Tibial nerve (tissue), 4 donors: ENCODE results near the gene VMP1. TPM values are rescaled to one million over a fixed set of nuclear protein-coding genes. Genes with fewer than 3 reads are reported as not detected.

Experiments used
- DNase-seq, 2 donors: peaks; one replicate each; pipeline ENCODE4 v3.0.0-alpha.2; 2019; ENCODE audit warnings: low spot score in 2 of 2
- H3K27ac ChIP-seq, 4 donors: fragments of 200-600 bp; sonication (generic) in 3 of 4; one replicate each; pipeline ENCODE4 v1.5.1; 2017 to 2019; ENCODE audit warnings: mild to moderate bottlenecking in 1 of 4
- H3K27me3 ChIP-seq, 2 donors: fragments of 200-600 bp; sonication (generic) in 1 of 2; one replicate each; pipeline versions ENCODE4 v1.5.1 to v1.6.0; 2017 to 2019
- H3K36me3 ChIP-seq, 3 donors: fragments of 200-600 bp; sonication (generic); one replicate each; pipeline ENCODE4 v1.5.1; 2018 to 2019
- H3K4me1 ChIP-seq, 4 donors: fragments of 200-600 bp; sonication (generic) in 3 of 4; one replicate each; pipeline ENCODE4 v1.5.1; 2017 to 2019
- H3K4me3 ChIP-seq, 4 donors: fragments of 200-600 bp; sonication (generic) in 3 of 4; one replicate each; pipeline ENCODE4 v1.5.1; 2017 to 2019; ENCODE audit warnings: mild to moderate bottlenecking in 1 of 4, moderate library complexity in 1 of 4
- H3K9me3 ChIP-seq, 4 donors: fragments of 200-600 bp; sonication (generic) in 3 of 4; one replicate each; pipeline ENCODE4 v1.5.1; 2017 to 2019
- EP300 ChIP-seq, 2 donors: sonication (generic); formaldehyde crosslinking; IDR thresholded peaks; one replicate each; pipeline ENCODE4 v1.6.1; 2017; ENCODE audit warnings: antibody characterized with exemption in 2 of 2, mild to moderate bottlenecking in 1 of 2
- POLR2A ChIP-seq, 2 donors: fragments of 450-650 bp; IDR thresholded peaks; one replicate each; pipeline ENCODE4 v1.6.1; 2017; ENCODE audit warnings: antibody characterized with exemption in 2 of 2, mild to moderate bottlenecking in 2 of 2, moderate library complexity in 2 of 2
- WGBS, 2 donors: methylation state at CpG; one replicate each; pipeline ENCODE4 v1.1.5; 2018; 5-methylcytosine and 5-hydroxymethylcytosine counted together
- total RNA-seq, 4 donors: library from RNA; depleted of rRNA; stranded (reverse); fragments of >200 nt; gene quantifications; one replicate each; pipeline ENCODE4 v1.1.0, GENCODE V29; 2016
- TF ChIP-seq, protein P1 (sequence below), 5 experiments: fragments of 200-600 bp in 3 of 5; fragments of 450-650 bp in 2 of 5; sonication (generic) in 3 of 5; IDR thresholded peaks; one replicate each; pipeline ENCODE4 v1.5.1; 2016 to 2019; ENCODE audit warnings: antibody characterized with exemption in 5 of 5, mild to moderate bottlenecking in 3 of 5, moderate library complexity in 2 of 5

VMP1 gene
- total RNA-seq, 4 donors from 2014 or later: 113 to 427 (median 203) TPM

DNA sequence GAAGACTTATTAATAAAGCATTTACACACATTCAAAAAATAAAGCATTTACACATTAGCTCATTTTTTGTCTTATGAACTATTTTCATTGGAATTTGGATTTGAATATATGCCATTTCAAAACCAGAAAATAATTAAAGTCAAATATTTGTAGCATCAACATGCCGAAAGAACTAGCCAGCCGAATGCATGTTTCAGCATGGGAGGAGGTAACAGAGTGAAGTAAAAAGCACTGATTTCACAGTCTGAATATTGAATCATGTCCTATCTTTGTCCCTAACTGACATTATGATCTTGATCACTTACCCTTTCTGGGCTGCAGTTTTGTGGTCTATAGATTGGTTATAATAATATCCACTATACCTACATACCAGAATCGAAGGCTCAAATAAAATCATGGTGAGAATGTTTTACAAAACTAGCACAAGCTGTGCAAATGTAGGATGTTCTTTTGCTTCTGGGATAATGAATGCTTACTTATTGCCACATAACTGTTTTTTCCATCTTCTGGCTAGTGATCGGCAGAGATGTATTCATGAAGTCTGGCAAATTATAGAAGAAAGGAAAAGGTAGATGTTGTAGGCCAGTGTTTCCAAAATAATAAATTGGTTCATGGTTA is 100.5 kb downstream of the VMP1 start:
- Histone ChIP-seq H3K27ac (peak overlapping the region in 3 of 4 donors; percentile 40 to 72 (median 65)), H3K4me1 (peaks cover 0 to 28% (median 4%) of the 10 kb centered on the region in 4 donors), H3K27me3 (no peaks in the 10 kb centered on the region), H3K36me3 (peaks cover 0 to 17% (median 7%) of the 10 kb centered on the region in 3 donors), H3K4me3 (no peak overlapping the region), H3K9me3 (no peaks in the 10 kb centered on the region)
- 46 to 53% methylated on average over 4 of the region's 4 CpGs for WGBS, 2 donors
- TF ChIP-seq POLR2A (IDR thresholded peaks at IDR 0.05) (no peak), EP300 (IDR thresholded peaks at IDR 0.05) (no peak)
- TF ChIP-seq, protein P1, sequence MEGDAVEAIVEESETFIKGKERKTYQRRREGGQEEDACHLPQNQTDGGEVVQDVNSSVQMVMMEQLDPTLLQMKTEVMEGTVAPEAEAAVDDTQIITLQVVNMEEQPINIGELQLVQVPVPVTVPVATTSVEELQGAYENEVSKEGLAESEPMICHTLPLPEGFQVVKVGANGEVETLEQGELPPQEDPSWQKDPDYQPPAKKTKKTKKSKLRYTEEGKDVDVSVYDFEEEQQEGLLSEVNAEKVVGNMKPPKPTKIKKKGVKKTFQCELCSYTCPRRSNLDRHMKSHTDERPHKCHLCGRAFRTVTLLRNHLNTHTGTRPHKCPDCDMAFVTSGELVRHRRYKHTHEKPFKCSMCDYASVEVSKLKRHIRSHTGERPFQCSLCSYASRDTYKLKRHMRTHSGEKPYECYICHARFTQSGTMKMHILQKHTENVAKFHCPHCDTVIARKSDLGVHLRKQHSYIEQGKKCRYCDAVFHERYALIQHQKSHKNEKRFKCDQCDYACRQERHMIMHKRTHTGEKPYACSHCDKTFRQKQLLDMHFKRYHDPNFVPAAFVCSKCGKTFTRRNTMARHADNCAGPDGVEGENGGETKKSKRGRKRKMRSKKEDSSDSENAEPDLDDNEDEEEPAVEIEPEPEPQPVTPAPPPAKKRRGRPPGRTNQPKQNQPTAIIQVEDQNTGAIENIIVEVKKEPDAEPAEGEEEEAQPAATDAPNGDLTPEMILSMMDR (IDR thresholded peaks at IDR 0.05): no peak
- DNase-seq: no peak

DNA sequence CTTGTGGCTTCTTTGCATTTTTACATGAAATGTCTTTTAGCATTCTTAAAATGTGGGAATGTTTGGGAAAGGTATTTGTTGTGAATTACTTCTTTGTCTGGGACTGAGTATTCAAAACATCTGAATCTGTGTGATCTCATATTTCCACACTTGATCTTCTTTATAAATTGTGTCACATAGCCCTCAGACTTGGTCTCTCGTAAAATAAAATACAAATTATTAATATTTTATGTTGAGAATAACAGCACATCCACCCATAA is 103.4 kb downstream of the VMP1 start:
- no peak overlapping the region for H3K4me3 ChIP-seq
- peaks cover 0 to 28% (median 9%) of the 10 kb centered on the region in 4 donors for H3K4me1 ChIP-seq
- no peak for TF ChIP-seq POLR2A (IDR thresholded peaks at IDR 0.05)
- no peak for TF ChIP-seq EP300 (IDR thresholded peaks at IDR 0.05)
- TF ChIP-seq, protein P1 (IDR thresholded peaks at IDR 0.05): no peak
- no peaks in the 10 kb centered on the region for H3K9me3 ChIP-seq
- H3K27ac ChIP-seq: no peak overlapping the region
- no peak for DNase-seq
- H3K36me3 ChIP-seq: peaks cover 0 to 18% (median 7%) of the 10 kb centered on the region in 3 donors
- no peaks in the 10 kb centered on the region for H3K27me3 ChIP-seq
- 67 to 73% methylated on average over 1 of the region's 1 CpG for WGBS, 2 donors

DNA sequence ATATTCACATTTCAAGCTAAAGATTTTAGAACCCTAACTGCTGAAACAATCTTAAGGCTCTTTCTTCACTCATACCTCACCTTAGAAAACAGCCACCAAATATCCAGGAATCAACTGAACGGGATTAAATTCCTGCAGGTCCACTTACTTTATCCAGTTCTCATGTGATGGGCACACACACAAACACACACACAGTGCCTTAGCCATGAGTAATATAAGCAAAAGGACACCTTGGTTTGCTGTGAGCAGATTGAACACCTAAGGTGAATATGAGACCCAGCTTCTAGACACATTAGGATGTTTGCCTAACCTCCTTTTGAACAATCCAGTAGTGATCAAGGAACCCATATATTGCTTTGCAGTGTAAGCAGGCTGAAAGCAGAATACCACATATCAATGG is 103.8 kb downstream of the VMP1 start:
- WGBS, 2 donors: 74 to 91% methylated on average over 1 of the region's 1 CpG
- Histone ChIP-seq H3K27me3 (no peaks in the 10 kb centered on the region), H3K4me1 (peaks cover 0 to 32% (median 11%) of the 10 kb centered on the region in 4 donors), H3K4me3 (no peak overlapping the region), H3K9me3 (no peaks in the 10 kb centered on the region), H3K27ac (no peak overlapping the region), H3K36me3 (peaks cover 0 to 18% (median 7%) of the 10 kb centered on the region in 3 donors)
- no peak for DNase-seq
- TF ChIP-seq, protein P1 (IDR thresholded peaks at IDR 0.05): no peak
- no peak for TF ChIP-seq POLR2A (IDR thresholded peaks at IDR 0.05)
- TF ChIP-seq EP300 (IDR thresholded peaks at IDR 0.05): no peak

DNA sequence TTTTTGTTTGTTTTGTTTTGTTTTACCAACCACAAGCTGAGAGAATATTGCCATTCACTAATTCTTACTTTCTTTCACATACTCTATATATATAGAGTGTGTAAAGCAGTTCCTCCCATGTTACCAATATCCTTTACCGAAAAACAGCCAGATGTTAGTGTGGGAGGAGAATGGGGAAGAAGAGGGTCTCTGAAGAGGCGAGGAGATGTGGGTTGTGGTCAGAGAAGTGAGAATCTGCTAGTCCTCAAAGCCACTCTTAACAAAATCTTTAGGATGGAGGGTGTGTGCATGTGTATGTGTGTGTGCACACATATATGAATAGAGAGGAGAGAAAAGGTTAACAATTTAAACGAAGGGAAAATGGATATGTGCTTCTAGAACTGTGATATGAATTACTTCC is 104.7 kb downstream of the VMP1 start:
- TF ChIP-seq POLR2A (IDR thresholded peaks at IDR 0.05): no peak
- TF ChIP-seq, protein P1 (IDR thresholded peaks at IDR 0.05): no peak
- no peak for TF ChIP-seq EP300 (IDR thresholded peaks at IDR 0.05)
- Histone ChIP-seq H3K4me1 (peaks cover 0 to 35% (median 12%) of the 10 kb centered on the region in 4 donors), H3K27ac (no peak overlapping the region), H3K4me3 (no peak overlapping the region), H3K9me3 (no peaks in the 10 kb centered on the region), H3K36me3 (peaks cover 0 to 22% (median 7%) of the 10 kb centered on the region in 3 donors), H3K27me3 (no peaks in the 10 kb centered on the region)
- no peak for DNase-seq
- WGBS, 2 donors: 79 to 81% methylated on average over 3 of the region's 3 CpGs

DNA sequence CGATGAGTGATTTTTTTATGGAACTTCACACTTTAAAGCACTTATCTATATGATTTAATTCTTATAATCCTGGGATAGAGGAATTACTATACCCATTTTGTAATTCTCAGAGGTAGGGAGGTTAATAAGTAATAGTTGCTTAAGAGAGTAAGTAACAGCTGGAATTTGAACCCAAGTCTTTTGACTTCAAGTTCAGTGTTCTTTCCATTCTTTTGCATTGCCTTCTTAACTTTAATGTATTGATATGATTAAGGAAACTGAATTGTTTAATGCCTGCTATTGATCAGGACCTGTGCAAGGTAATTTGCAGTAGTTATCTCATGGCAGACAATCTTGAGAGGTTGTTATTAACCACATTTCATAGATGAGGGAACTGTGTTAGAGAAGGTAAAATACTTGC is 106.8 kb downstream of the VMP1 start:
- H3K27me3 ChIP-seq: no peaks in the 10 kb centered on the region
- H3K27ac ChIP-seq: peak overlapping the region in 3 of 4 donors; percentile 18 to 83 (median 52)
- TF ChIP-seq EP300 (IDR thresholded peaks at IDR 0.05): no peak
- TF ChIP-seq, protein P1 (IDR thresholded peaks at IDR 0.05): no peak
- TF ChIP-seq POLR2A (IDR thresholded peaks at IDR 0.05): no peak
- H3K9me3 ChIP-seq: no peaks in the 10 kb centered on the region
- DNase-seq: no peak
- 93 to 100% methylated on average over 1 of the region's 1 CpG for WGBS, 2 donors
- no peak overlapping the region for H3K4me3 ChIP-seq
- peaks cover 0 to 24% (median 7%) of the 10 kb centered on the region in 3 donors for H3K36me3 ChIP-seq
- H3K4me1 ChIP-seq: peaks cover 0 to 17% (median 8%) of the 10 kb centered on the region in 4 donors
